GM23338 (cell line): Measurements from ENCODE around the gene NPHP1.
"Not testable (repeated sequence)": the region's sequence is repeated elsewhere in the genome, so short reads cannot be mapped to it uniquely, and the experiment has no call there.

Source experiments
- EZH2phosphoT487 ChIP-seq: fragments of 200-600 bp; sonication (generic); IDR thresholded peaks from one replicate; pipeline ENCODE4 v1.8.1; 2018; ENCODE audit warnings: antibody characterized with exemption; ENCODE audit not compliant: unreplicated experiment
- JUNB ChIP-seq: IDR thresholded peaks from one replicate; pipeline ENCODE4 v1.6.1; 2016; ENCODE audit warnings: antibody characterized with exemption; ENCODE audit not compliant: unreplicated experiment
- NANOG ChIP-seq: IDR thresholded peaks from 2 replicates; pipeline ENCODE4 v1.6.1; 2016; ENCODE audit warnings: antibody characterized with exemption, borderline replicate concordance
- POLR2AphosphoS5 ChIP-seq: IDR thresholded peaks from 2 replicates; pipeline ENCODE4 v1.6.1; 2016; ENCODE audit warnings: antibody characterized with exemption, low read depth
- ZNF114 ChIP-seq: fragments of 250-450 bp; sonication (Bioruptor Pico); IDR thresholded peaks from 2 replicates; pipeline ENCODE4 v1.5.0; 2020; ENCODE audit warnings: mild to moderate bottlenecking, moderate library complexity
- TF ChIP-seq, protein P1 (sequence below), 2 experiments: fragments of 200-600 bp in 1 of 2; sonication (generic) in 1 of 2; conservative IDR thresholded peaks; 2 replicates each; pipeline versions ENCODE4 v1.5.1 to v1.6.1; 2016 to 2017; ENCODE audit warnings: antibody characterized with exemption in 2 of 2, low read depth in 2 of 2, mild to moderate bottlenecking in 2 of 2, moderate library complexity in 1 of 2
- TF ChIP-seq, protein P2 (sequence below): IDR thresholded peaks from 2 replicates; pipeline ENCODE4 v1.6.1; 2016; ENCODE audit warnings: antibody characterized with exemption

DNA sequence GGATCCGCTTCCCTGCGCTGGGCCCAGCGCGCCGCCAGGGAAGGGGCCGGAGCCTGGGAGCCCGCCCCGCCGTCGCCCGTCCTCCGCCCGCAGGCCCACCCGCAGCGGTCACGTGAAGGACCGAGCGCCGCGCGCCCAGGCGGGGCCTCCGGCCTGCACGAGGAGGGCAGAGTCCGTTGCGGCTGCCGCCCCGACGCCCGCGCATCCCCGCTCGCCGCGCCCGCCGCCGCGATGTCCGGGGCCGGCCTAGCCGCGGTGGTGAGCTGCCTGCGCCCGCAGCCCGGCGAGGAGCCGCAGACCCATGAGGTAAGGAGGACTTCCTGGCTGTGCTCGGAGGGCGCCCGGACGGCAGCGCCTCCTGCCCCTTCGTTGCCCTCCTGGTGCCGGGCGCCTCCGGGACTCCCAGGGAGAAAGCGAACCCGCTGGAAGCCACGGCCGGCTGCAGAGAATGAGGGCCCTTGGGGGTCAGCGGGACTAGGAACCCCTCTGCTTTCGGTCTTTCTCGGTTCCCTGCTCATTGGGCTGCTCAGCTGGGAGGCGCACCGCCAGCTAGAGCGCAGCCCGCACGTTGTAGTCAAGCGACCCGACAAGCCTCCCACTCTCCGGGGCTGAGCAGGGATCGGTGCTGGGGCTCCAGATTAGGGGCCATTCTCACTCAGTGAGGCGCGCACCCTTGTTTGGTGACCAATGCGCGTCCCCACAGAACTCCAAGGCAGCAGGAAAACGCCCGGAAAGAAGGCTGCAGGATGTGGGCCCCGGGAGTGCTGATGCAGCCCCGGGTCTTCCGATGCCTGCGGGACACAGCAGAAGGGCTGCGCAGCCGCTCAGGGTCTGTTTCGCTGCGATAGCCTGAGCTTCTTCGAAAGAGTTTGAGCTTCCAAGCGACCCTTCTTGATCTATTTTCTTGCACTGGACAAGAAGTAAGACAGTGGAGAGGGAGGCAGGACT is 40.9 kb upstream of the NPHP1 start:
- TF ChIP-seq, protein P1, sequence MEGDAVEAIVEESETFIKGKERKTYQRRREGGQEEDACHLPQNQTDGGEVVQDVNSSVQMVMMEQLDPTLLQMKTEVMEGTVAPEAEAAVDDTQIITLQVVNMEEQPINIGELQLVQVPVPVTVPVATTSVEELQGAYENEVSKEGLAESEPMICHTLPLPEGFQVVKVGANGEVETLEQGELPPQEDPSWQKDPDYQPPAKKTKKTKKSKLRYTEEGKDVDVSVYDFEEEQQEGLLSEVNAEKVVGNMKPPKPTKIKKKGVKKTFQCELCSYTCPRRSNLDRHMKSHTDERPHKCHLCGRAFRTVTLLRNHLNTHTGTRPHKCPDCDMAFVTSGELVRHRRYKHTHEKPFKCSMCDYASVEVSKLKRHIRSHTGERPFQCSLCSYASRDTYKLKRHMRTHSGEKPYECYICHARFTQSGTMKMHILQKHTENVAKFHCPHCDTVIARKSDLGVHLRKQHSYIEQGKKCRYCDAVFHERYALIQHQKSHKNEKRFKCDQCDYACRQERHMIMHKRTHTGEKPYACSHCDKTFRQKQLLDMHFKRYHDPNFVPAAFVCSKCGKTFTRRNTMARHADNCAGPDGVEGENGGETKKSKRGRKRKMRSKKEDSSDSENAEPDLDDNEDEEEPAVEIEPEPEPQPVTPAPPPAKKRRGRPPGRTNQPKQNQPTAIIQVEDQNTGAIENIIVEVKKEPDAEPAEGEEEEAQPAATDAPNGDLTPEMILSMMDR (conservative IDR thresholded peaks at IDR 0.05; ENCODE audit: low read depth in 2 of 2) = not testable (repeated sequence)
- not testable (repeated sequence) for TF ChIP-seq JUNB; POLR2AphosphoS5; EZH2phosphoT487; ZNF114 (CRISPR knock-in tag); NANOG
- TF ChIP-seq, protein P2, sequence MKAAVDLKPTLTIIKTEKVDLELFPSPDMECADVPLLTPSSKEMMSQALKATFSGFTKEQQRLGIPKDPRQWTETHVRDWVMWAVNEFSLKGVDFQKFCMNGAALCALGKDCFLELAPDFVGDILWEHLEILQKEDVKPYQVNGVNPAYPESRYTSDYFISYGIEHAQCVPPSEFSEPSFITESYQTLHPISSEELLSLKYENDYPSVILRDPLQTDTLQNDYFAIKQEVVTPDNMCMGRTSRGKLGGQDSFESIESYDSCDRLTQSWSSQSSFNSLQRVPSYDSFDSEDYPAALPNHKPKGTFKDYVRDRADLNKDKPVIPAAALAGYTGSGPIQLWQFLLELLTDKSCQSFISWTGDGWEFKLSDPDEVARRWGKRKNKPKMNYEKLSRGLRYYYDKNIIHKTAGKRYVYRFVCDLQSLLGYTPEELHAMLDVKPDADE = not testable (repeated sequence)
